MCF 10A (cell line): ENCODE results near the gene HSD17B10. TPM values are rescaled to one million over a fixed set of nuclear protein-coding genes. Genes with fewer than 3 reads are reported as not detected.

ENCODE experiments used
- BruUV-seq: library from RNA; stranded (reverse); fragments of 400-500 nt; replicated peaks from 2 replicates; lab custom pipeline; 2021; lab: Mats Ljungman, UMichigan
- CTCF ChIA-PET: fragments of 300-600 bp; sonication (Branson Sonifier 250); formaldehyde crosslinking; extraction: SDS; loops from one replicate; lab custom pipeline; 2021; ENCODE audit warnings: antibody characterized with exemption, inconsistent platforms; lab: Yijun Ruan, JAX
- POLR2A ChIA-PET: fragments of 300-600, 350-650 bp; sonication (Branson Sonifier 250); formaldehyde crosslinking; extraction: SDS; loops from one replicate; lab custom pipeline; 2020; ENCODE audit warnings: antibody characterized with exemption, inconsistent platforms; lab: Yijun Ruan, JAX
- DNase-seq: peaks from one replicate; pipeline ENCODE4 v3.0.0-alpha.2; 2018; ENCODE audit not compliant: unreplicated experiment
- H3K27ac Mint-ChIP-seq: one replicate; pipeline ENCODE4 v1.8.0; 2022; ENCODE audit warnings: mild to moderate bottlenecking, low read depth, mixed read lengths; ENCODE audit not compliant: unreplicated experiment
- H3K27me3 Mint-ChIP-seq: one replicate; pipeline ENCODE4 v1.8.0; 2022; ENCODE audit warnings: mixed read lengths; ENCODE audit not compliant: insufficient read depth, unreplicated experiment
- H3K36me3 Mint-ChIP-seq: one replicate; pipeline ENCODE4 v1.8.0; 2022; ENCODE audit warnings: mild to moderate bottlenecking, moderate library complexity, mixed read lengths; ENCODE audit not compliant: insufficient read depth, unreplicated experiment
- H3K4me1 Mint-ChIP-seq: one replicate; pipeline ENCODE4 v1.8.0; 2022; ENCODE audit warnings: mixed read lengths; ENCODE audit not compliant: insufficient read depth, unreplicated experiment
- H3K4me3 Mint-ChIP-seq: one replicate; pipeline ENCODE4 v1.8.0; 2022; ENCODE audit warnings: mild to moderate bottlenecking, moderate library complexity, mixed read lengths; ENCODE audit not compliant: unreplicated experiment
- H3K9me3 Mint-ChIP-seq: one replicate; pipeline ENCODE4 v1.8.0; 2022; ENCODE audit warnings: mixed read lengths; ENCODE audit not compliant: unreplicated experiment
- intact Hi-C: fragments of 100-400 bp; cut with micrococcal nuclease; formaldehyde crosslinking; loops from 2 replicates; pipeline ENCODE4 v1.14.1; 2022
- total RNA-seq: library from RNA; stranded (reverse); gene quantifications from 2 replicates; pipeline ENCODE4 v1.2.3, GENCODE V29; 2022
- TF ChIP-seq, protein P1 (sequence below): fragments of 200-600 bp; IDR thresholded peaks from one replicate; pipeline ENCODE4 v1.8.0; 2022; ENCODE audit warnings: antibody characterized with exemption, mild to moderate bottlenecking; ENCODE audit not compliant: unreplicated experiment

HSD17B10 gene
- total RNA-seq, 1 experiment from 2014 or later: 115 TPM

DNA sequence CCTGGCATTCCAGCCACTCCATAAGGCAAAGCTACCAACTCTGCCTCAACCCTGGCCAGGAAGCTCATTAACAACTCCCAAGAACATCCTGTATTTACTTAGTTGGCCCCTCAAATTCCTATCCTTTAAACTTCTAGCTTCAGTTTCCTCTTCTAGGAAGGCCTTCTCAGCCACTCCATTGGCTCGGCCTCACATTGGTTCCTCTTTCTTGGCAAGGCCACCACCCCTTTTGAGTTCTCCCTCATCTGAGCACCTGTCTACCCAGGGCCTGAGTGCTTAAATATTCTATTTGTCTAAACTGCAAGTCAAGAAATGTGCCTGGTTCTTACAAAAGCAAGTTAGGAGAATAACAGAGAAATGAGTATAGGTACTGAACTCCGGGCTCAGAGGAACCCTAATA lies 21.7 kb downstream of the HSD17B10 start:
- Mint-ChIP-seq H3K4me3 (no peak overlapping the region), H3K9me3 (no peaks in the 10 kb centered on the region), H3K36me3 (peaks cover 74% of the 10 kb centered on the region), H3K4me1 (peaks cover 6% of the 10 kb centered on the region), H3K27me3 (no peaks in the 10 kb centered on the region), H3K27ac (no peak overlapping the region)
- DNase-seq: no peak
- ChIA-PET POLR2A (no interaction called here), CTCF (interaction anchor here (0.6 to 1.4 kb wide), 4 partner anchors 12 to 94 kb away, joined by 3 to 10 read pairs (median 4); no protein-coding TSS in a partner anchor)
- intact Hi-C loops: no loop called here
- TF ChIP-seq, protein P1, sequence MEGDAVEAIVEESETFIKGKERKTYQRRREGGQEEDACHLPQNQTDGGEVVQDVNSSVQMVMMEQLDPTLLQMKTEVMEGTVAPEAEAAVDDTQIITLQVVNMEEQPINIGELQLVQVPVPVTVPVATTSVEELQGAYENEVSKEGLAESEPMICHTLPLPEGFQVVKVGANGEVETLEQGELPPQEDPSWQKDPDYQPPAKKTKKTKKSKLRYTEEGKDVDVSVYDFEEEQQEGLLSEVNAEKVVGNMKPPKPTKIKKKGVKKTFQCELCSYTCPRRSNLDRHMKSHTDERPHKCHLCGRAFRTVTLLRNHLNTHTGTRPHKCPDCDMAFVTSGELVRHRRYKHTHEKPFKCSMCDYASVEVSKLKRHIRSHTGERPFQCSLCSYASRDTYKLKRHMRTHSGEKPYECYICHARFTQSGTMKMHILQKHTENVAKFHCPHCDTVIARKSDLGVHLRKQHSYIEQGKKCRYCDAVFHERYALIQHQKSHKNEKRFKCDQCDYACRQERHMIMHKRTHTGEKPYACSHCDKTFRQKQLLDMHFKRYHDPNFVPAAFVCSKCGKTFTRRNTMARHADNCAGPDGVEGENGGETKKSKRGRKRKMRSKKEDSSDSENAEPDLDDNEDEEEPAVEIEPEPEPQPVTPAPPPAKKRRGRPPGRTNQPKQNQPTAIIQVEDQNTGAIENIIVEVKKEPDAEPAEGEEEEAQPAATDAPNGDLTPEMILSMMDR: no peak
- no TSS peak for BruUV-seq

GRCh38 chrX:53403535-53403934 lies 30.6 kb downstream of the HSD17B10 start:
- peaks cover 61% of the 10 kb centered on the region for H3K36me3 Mint-ChIP-seq
- H3K4me1 Mint-ChIP-seq: no peaks in the 10 kb centered on the region
- POLR2A ChIA-PET: no interaction called here
- intact Hi-C loops: no loop called here
- no TSS peak for BruUV-seq
- CTCF ChIA-PET: interaction anchor here (1.8 kb wide), 2 partner anchors 9 to 90 kb away, joined by 3 to 4 read pairs; no protein-coding TSS in a partner anchor
- H3K9me3 Mint-ChIP-seq: no peaks in the 10 kb centered on the region
- H3K4me3 Mint-ChIP-seq: no peak overlapping the region
- DNase-seq: no peak
- no peaks in the 10 kb centered on the region for H3K27me3 Mint-ChIP-seq
- TF ChIP-seq, protein P1: no peak
- H3K27ac Mint-ChIP-seq: no peak overlapping the region

DNA sequence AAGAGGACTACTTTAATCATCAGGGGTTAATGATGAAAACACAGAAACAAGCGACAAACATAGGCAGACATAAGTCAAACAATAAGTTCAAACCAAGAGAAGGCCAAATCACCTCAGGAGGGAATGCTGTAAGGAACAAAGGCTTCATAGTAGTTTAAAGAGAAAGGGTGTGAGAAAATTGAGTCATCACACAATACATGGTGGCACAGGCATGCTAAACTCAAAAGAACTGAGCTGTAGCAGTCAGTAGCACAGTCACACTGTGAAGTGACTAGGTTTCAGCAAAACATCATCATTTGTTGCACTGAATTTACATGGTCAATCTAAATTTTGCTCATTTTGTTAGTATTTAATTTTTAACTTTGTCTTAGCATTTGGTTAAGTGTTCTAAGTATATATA lies 36.0 kb downstream of the HSD17B10 start:
- no TSS peak for BruUV-seq
- no peak for DNase-seq
- intact Hi-C loops: no loop called here
- Mint-ChIP-seq H3K9me3 (no peaks in the 10 kb centered on the region), H3K27me3 (no peaks in the 10 kb centered on the region), H3K27ac (no peak overlapping the region), H3K4me3 (no peak overlapping the region), H3K36me3 (peaks cover 51% of the 10 kb centered on the region), H3K4me1 (no peaks in the 10 kb centered on the region)
- POLR2A ChIA-PET: interaction anchor here (1.0 kb wide), 2 partner anchors 24 to 166 kb away, joined by 3 read pairs; no protein-coding TSS in a partner anchor
- TF ChIP-seq, protein P1: no peak
- CTCF ChIA-PET: no interaction called here

DNA sequence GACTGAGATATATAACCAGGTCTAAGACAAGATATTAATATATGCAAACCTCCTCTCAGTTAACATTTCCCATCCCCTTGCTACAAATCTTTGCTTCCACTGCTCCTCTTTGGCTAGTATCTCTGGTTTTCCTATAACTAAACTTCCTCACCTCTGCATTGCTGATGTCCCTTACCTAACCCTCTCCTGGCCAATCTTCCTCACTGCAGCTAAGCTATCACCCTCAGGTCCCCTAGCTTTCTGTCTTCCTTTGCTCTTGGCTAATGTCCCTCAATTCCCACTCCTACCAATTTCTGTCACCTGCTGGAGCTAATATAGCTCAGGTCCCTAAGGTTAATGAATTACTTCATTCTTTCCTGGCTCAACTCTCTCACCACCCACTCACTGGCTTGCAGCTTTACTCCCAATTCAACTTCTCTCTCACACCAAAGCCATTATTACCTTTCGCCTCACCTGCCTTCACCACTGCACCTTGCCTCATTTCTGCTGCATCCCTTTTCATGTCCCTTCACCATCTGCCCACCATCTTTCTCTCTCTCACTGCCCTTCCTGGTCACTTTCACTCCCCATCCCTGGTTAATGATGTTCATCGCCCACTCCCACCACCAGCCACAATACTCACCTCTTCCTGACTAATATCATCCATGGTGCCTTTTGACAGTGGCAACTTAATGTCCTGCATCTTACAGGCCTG lies 38.4 kb downstream of the HSD17B10 start:
- Mint-ChIP-seq H3K27me3 (no peaks in the 10 kb centered on the region), H3K4me3 (no peak overlapping the region), H3K36me3 (peaks cover 49% of the 10 kb centered on the region), H3K4me1 (no peaks in the 10 kb centered on the region), H3K9me3 (no peaks in the 10 kb centered on the region), H3K27ac (no peak overlapping the region)
- TF ChIP-seq, protein P1: no peak
- ChIA-PET POLR2A (interaction anchor here (1.2 kb wide), 1 partner anchor 12 kb away, joined by 3 read pairs; no protein-coding TSS in a partner anchor), CTCF (interaction anchor here (0.8 kb wide), 1 partner anchor 111 kb away, joined by 3 read pairs; no protein-coding TSS in a partner anchor)
- BruUV-seq: no TSS peak
- intact Hi-C loops: no loop called here
- no peak for DNase-seq
